GM23248 (cell line): Measurements from ENCODE around the gene UPF3B.

Experiments
- EZH2 ChIP-seq: fragments of 200-600 bp; sonication (generic); IDR thresholded peaks from 2 replicates; pipeline ENCODE4 v1.6.1; 2018; ENCODE audit warnings: antibody characterized with exemption, mild to moderate bottlenecking; ENCODE audit not compliant: insufficient read depth, poor library complexity, severe bottlenecking
- EZH2phosphoT487 ChIP-seq: fragments of 200-600 bp; sonication (generic); IDR thresholded peaks from 2 replicates; pipeline ENCODE4 v1.6.1; 2018; ENCODE audit warnings: antibody characterized with exemption, moderate library complexity, mild to moderate bottlenecking, low read depth; ENCODE audit not compliant: insufficient read depth

DNA sequence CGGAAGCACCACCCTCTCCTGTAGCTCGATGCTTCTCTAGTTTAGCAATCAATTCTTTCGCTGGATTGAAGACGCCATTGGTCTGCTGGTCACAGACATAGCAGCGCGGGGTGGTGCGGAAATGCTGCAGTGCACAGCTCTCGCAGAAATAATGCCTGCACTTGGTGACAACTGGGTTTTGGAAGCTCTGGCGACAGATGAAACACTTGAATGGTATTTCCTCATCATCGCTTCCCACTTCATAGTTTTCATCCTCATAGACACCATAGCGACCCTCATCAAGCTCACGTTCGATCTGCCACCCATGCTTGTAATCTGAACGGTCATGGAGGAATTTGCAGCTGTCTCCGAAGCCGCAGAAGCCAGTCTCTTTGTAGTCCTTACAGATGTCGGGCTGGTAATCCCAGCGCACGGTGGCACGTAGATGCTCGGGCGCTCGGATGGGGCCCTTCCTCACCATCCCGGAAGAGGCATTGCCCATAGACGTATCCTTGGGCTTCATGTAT lies 17.9 kb upstream of the UPF3B start:
- TF ChIP-seq EZH2 = no peak
- TF ChIP-seq EZH2phosphoT487 = no peak
